Heart left ventricle (tissue), 16 donors: Measurements from ENCODE around the gene RGS9. TPM values are rescaled to one million over a fixed set of nuclear protein-coding genes. Genes with fewer than 3 reads are reported as not detected.

Experiments used
- ATAC-seq, 4 donors: fragments of 200-7000 bp; cut with Tn5 transposase; one replicate each; pipeline ENCODE4 v1.9.1; 2020 to 2022; ENCODE audit warnings: moderate library complexity in 4 of 4, mild to moderate bottlenecking in 3 of 4, moderate number of reproducible peaks in 1 of 4
- DNase-seq, 5 donors: peaks; one replicate each; pipeline ENCODE4 v3.0.0-alpha.2; 2020
- H3K27ac ChIP-seq, 12 donors: fragments of 200-600 bp; sonication (generic) in 4 of 12; one replicate each; pipeline versions ENCODE4 v1.5.0 to v1.8.0; 2016 to 2022; ENCODE audit warnings: mild to moderate bottlenecking in 2 of 12
- H3K27me3 ChIP-seq, 9 donors: fragments of 200-600 bp; sonication (generic) in 2 of 9; one replicate each; pipeline versions ENCODE4 v1.5.1 to v1.8.0; 2016 to 2022; ENCODE audit warnings: mild to moderate bottlenecking in 3 of 9
- H3K36me3 ChIP-seq, 9 donors: fragments of 200-600 bp; sonication (generic) in 2 of 9; one replicate each; pipeline versions ENCODE4 v1.5.0 to v1.8.0; 2018 to 2022; ENCODE audit warnings: mild to moderate bottlenecking in 2 of 9
- H3K4me1 ChIP-seq, 12 donors: fragments of 200-600 bp; sonication (generic) in 4 of 12; one replicate each; pipeline versions ENCODE4 v1.5.0 to v1.8.0; 2016 to 2022; ENCODE audit warnings: mild to moderate bottlenecking in 3 of 12
- H3K4me3 ChIP-seq, 12 donors: fragments of 200-600 bp; sonication (generic) in 4 of 12; one replicate each; pipeline versions ENCODE4 v1.5.0 to v1.8.0; 2017 to 2022; ENCODE audit warnings: mild to moderate bottlenecking in 9 of 12, moderate library complexity in 4 of 12
- H3K9me3 ChIP-seq, 12 donors: fragments of 200-600 bp; sonication (generic) in 4 of 12; one replicate each; pipeline versions ENCODE4 v1.5.0 to v1.8.0; 2016 to 2022; ENCODE audit warnings: mild to moderate bottlenecking in 1 of 12
- CTCF ChIP-seq, 12 donors: fragments of 200-600 bp; sonication (generic) in 4 of 12; IDR thresholded peaks; one replicate each; pipeline versions ENCODE4 v1.5.0 to v1.8.0; 2018 to 2022; ENCODE audit warnings: antibody characterized with exemption in 12 of 12, mild to moderate bottlenecking in 5 of 12
- POLR2A ChIP-seq, 2 donors: fragments of 450-650 bp; IDR thresholded peaks; one replicate each; pipeline ENCODE4 v1.6.1; 2017; ENCODE audit warnings: antibody characterized with exemption in 2 of 2, mild to moderate bottlenecking in 2 of 2, moderate library complexity in 2 of 2
- WGBS, 4 donors: extraction: QIAGEN DNeasy Blood & Tissue Kit in 2 of 4; methylation state at CpG; one replicate each; pipeline versions ENCODE4 v1.1.5 to v1.1.7; 2013 to 2018; 5-methylcytosine and 5-hydroxymethylcytosine counted together
- intact Hi-C, 10 donors: fragments of 100-400 bp; cut with DNase I; formaldehyde crosslinking; loops; one replicate each; pipeline versions ENCODE4 v1.11.1 to v1.14.2; 2022
- polyA plus RNA-seq, 2 donors: library from polyadenylated mRNA; stranded (reverse); fragments of 200-250 nt; gene quantifications; one replicate each; pipeline ENCODE4 v1.2.3, GENCODE V29; 2013
- total RNA-seq, 9 donors: library from RNA; depleted of rRNA in 2 of 9; stranded (reverse); fragments of >200 nt in 2 of 9; fragmentation: NEBNext Ultra II Directional in 3 of 9; extraction: Animal tissue kit (Norgen Biotek cat#: 25700) in 3 of 9; gene quantifications; one replicate each; pipeline versions ENCODE4 v1.1.0 to v1.2.4, GENCODE V29; 2016 to 2023
- donor health status: ischemic (EF 13 %, LVEDD 7.1; RV severe dilation, severe dysfunction).
- donor health status: healthy with polysubstance abuse.
- donor health status: DM: no; HTN: yes; CAD: no.
- donor health status: DM: no; HTN: no; CAD: no.
- donor health status: ischemic (EF 25% LVEDD 6.9; RV normal size, moderate dysfunction).
- donor health status: ischemic (EF 25% LVEDD 5.7; RV mildly dilated, moderate dysfunction).
- donor health status: healthy.
- donor health status: DM: yes; HTN: yes; CAD: no.
- donor health status: ischemic (EF 35%, LVEDD 5.7; RV mildly dilated, moderate dysfunction).
- donor health status: nonischemic (EF 11% LVEDD 7.7; RV severe dilation, severe dysfunction).
- donor health status: DM: yes; HTN: yes; CAD: no.
- donor health status: PGD.
- donor health status: ischemic (EF 29% LVEDD 5.4; RV normal size, mild dysfunction).
- donor health status: nonischemic (EF 23%, LVEDD 6.1; RV moderate dilation, normal function).

Gene RGS9
- total and polyA plus RNA-seq, 11 donors = 0.68 to 5.1 (median 1.4) TPM

DNA sequence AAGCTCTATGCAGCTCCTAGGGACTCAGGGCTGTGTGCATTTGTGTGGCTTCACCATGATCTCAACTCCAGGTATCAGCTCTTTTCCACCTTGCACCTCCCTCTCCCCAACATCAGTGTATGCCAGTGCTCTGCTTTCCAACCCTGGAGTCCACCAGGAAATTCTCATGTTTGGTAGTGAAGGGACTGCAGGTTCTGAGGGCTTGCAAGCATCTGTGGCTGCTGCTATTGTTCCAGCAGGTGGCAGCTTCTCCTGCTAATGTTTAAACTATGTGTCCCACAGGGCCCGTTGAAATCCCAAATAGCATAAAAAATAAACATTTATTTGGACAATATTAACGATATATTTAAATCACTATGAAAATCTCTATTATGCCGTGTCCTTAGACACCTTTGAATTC is 82.0 kb downstream of the RGS9 start:
- Histone ChIP-seq H3K9me3 (no peaks in the 10 kb centered on the region), H3K36me3 (no peaks in the 10 kb centered on the region), H3K27ac (no peak overlapping the region), H3K27me3 (peaks cover 0 to 30% (median 4%) of the 10 kb centered on the region in 9 donors), H3K4me3 (no peak overlapping the region), H3K4me1 (no peaks in the 10 kb centered on the region)
- no peak for TF ChIP-seq POLR2A (IDR thresholded peaks at IDR 0.05)
- TF ChIP-seq CTCF (IDR thresholded peaks at IDR 0.05) = peak in 2 of 12 donors; percentile 6 to 13
- 69 to 80% (median 73%) methylated on average over 3 of the region's 3 CpGs for WGBS, 4 donors
- ATAC-seq = no peak
- intact Hi-C loops = no loop called here
- no peak for DNase-seq

- peaks cover 0 to 25% (median 4%) of the 10 kb centered on the region in 9 donors for H3K27me3 ChIP-seq
- 90 to 94% (median 94%) methylated on average over 3 of the region's 3 CpGs for WGBS, 4 donors
- H3K4me3 ChIP-seq = no peak overlapping the region
- intact Hi-C loops = no loop called here
- DNase-seq (no peak), ATAC-seq (no peak)
- H3K36me3 ChIP-seq = no peaks in the 10 kb centered on the region
- no peaks in the 10 kb centered on the region for H3K4me1 ChIP-seq
- no peaks in the 10 kb centered on the region for H3K9me3 ChIP-seq
- H3K27ac ChIP-seq = no peak overlapping the region
- no peak for TF ChIP-seq CTCF (IDR thresholded peaks at IDR 0.05)
- TF ChIP-seq POLR2A (IDR thresholded peaks at IDR 0.05) = no peak
These were observed 82.5 kb downstream of the RGS9 start for GRCh38 chr17:65219707-65220106.

GRCh38 chr17:65220732-65221131 is 83.6 kb downstream of the RGS9 start:
- Histone ChIP-seq H3K4me1 (no peaks in the 10 kb centered on the region), H3K4me3 (no peak overlapping the region), H3K9me3 (no peaks in the 10 kb centered on the region), H3K27me3 (peaks cover 0 to 21% (median 0%) of the 10 kb centered on the region in 9 donors), H3K36me3 (no peaks in the 10 kb centered on the region), H3K27ac (no peak overlapping the region)
- TF ChIP-seq POLR2A (IDR thresholded peaks at IDR 0.05) (no peak), CTCF (IDR thresholded peaks at IDR 0.05) (no peak)
- ATAC-seq = no peak
- intact Hi-C loops = no loop called here
- DNase-seq = no peak
- WGBS, 4 donors = 53 to 88% (median 76%) methylated on average over 1 of the region's 1 CpG

- Histone ChIP-seq H3K4me3 (no peak overlapping the region), H3K27ac (no peak overlapping the region), H3K36me3 (no peaks in the 10 kb centered on the region), H3K4me1 (no peaks in the 10 kb centered on the region), H3K9me3 (no peaks in the 10 kb centered on the region), H3K27me3 (peaks cover 0 to 21% (median 0%) of the 10 kb centered on the region in 9 donors)
- no peak for DNase-seq
- intact Hi-C loops = no loop called here
- WGBS, 4 donors = 65 to 92% (median 81%) methylated on average over 3 of the region's 3 CpGs
- TF ChIP-seq POLR2A (IDR thresholded peaks at IDR 0.05) (no peak), CTCF (IDR thresholded peaks at IDR 0.05) (no peak)
- ATAC-seq = no peak
These were observed 85.1 kb downstream of the RGS9 start for GRCh38 chr17:65222214-65222738.
